Heart left ventricle (tissue), 16 donors: ENCODE results near the gene CPA3. TPM values are rescaled to one million over a fixed set of nuclear protein-coding genes. Genes with fewer than 3 reads are reported as not detected.

Experiments
- ATAC-seq, 4 donors: fragments of 200-7000 bp; cut with Tn5 transposase; one replicate each; pipeline ENCODE4 v1.9.1; 2020 to 2022; ENCODE audit warnings: moderate library complexity in 4 of 4, mild to moderate bottlenecking in 3 of 4, moderate number of reproducible peaks in 1 of 4
- DNase-seq, 5 donors: peaks; one replicate each; pipeline ENCODE4 v3.0.0-alpha.2; 2020
- H3K27ac ChIP-seq, 12 donors: fragments of 200-600 bp; sonication (generic) in 4 of 12; one replicate each; pipeline versions ENCODE4 v1.5.0 to v1.8.0; 2016 to 2022; ENCODE audit warnings: mild to moderate bottlenecking in 2 of 12
- H3K27me3 ChIP-seq, 9 donors: fragments of 200-600 bp; sonication (generic) in 2 of 9; one replicate each; pipeline versions ENCODE4 v1.5.1 to v1.8.0; 2016 to 2022; ENCODE audit warnings: mild to moderate bottlenecking in 3 of 9
- H3K36me3 ChIP-seq, 9 donors: fragments of 200-600 bp; sonication (generic) in 2 of 9; one replicate each; pipeline versions ENCODE4 v1.5.0 to v1.8.0; 2018 to 2022; ENCODE audit warnings: mild to moderate bottlenecking in 2 of 9
- H3K4me1 ChIP-seq, 12 donors: fragments of 200-600 bp; sonication (generic) in 4 of 12; one replicate each; pipeline versions ENCODE4 v1.5.0 to v1.8.0; 2016 to 2022; ENCODE audit warnings: mild to moderate bottlenecking in 3 of 12
- H3K4me3 ChIP-seq, 12 donors: fragments of 200-600 bp; sonication (generic) in 4 of 12; one replicate each; pipeline versions ENCODE4 v1.5.0 to v1.8.0; 2017 to 2022; ENCODE audit warnings: mild to moderate bottlenecking in 9 of 12, moderate library complexity in 4 of 12
- H3K9me3 ChIP-seq, 12 donors: fragments of 200-600 bp; sonication (generic) in 4 of 12; one replicate each; pipeline versions ENCODE4 v1.5.0 to v1.8.0; 2016 to 2022; ENCODE audit warnings: mild to moderate bottlenecking in 1 of 12
- POLR2A ChIP-seq, 2 donors: fragments of 450-650 bp; IDR thresholded peaks; one replicate each; pipeline ENCODE4 v1.6.1; 2017; ENCODE audit warnings: antibody characterized with exemption in 2 of 2, mild to moderate bottlenecking in 2 of 2, moderate library complexity in 2 of 2
- WGBS, 4 donors: extraction: QIAGEN DNeasy Blood & Tissue Kit in 2 of 4; methylation state at CpG; one replicate each; pipeline versions ENCODE4 v1.1.5 to v1.1.7; 2013 to 2018; 5-methylcytosine and 5-hydroxymethylcytosine counted together
- intact Hi-C, 10 donors: fragments of 100-400 bp; cut with DNase I; formaldehyde crosslinking; loops; one replicate each; pipeline versions ENCODE4 v1.11.1 to v1.14.2; 2022
- polyA plus RNA-seq, 2 donors: library from polyadenylated mRNA; stranded (reverse); fragments of 200-250 nt; gene quantifications; one replicate each; pipeline ENCODE4 v1.2.3, GENCODE V29; 2013
- total RNA-seq, 9 donors: library from RNA; depleted of rRNA in 2 of 9; stranded (reverse); fragments of >200 nt in 2 of 9; fragmentation: NEBNext Ultra II Directional in 3 of 9; extraction: Animal tissue kit (Norgen Biotek cat#: 25700) in 3 of 9; gene quantifications; one replicate each; pipeline versions ENCODE4 v1.1.0 to v1.2.4, GENCODE V29; 2016 to 2023
- TF ChIP-seq, protein P1 (sequence below), 12 donors: fragments of 200-600 bp; sonication (generic) in 4 of 12; IDR thresholded peaks; one replicate each; pipeline versions ENCODE4 v1.5.0 to v1.8.0; 2018 to 2022; ENCODE audit warnings: antibody characterized with exemption in 12 of 12, mild to moderate bottlenecking in 5 of 12
- donor health status: ischemic (EF 13 %, LVEDD 7.1; RV severe dilation, severe dysfunction).
- donor health status: healthy with polysubstance abuse.
- donor health status: DM: no; HTN: yes; CAD: no.
- donor health status: DM: no; HTN: no; CAD: no.
- donor health status: ischemic (EF 25% LVEDD 6.9; RV normal size, moderate dysfunction).
- donor health status: ischemic (EF 25% LVEDD 5.7; RV mildly dilated, moderate dysfunction).
- donor health status: healthy.
- donor health status: DM: yes; HTN: yes; CAD: no.
- donor health status: ischemic (EF 35%, LVEDD 5.7; RV mildly dilated, moderate dysfunction).
- donor health status: nonischemic (EF 11% LVEDD 7.7; RV severe dilation, severe dysfunction).
- donor health status: DM: yes; HTN: yes; CAD: no.
- donor health status: PGD.
- donor health status: ischemic (EF 29% LVEDD 5.4; RV normal size, mild dysfunction).
- donor health status: nonischemic (EF 23%, LVEDD 6.1; RV moderate dilation, normal function).

CPA3 gene
- total and polyA plus RNA-seq, 11 donors = 0.43 to 5.1 (median 0.98) TPM; not detected in 2

DNA sequence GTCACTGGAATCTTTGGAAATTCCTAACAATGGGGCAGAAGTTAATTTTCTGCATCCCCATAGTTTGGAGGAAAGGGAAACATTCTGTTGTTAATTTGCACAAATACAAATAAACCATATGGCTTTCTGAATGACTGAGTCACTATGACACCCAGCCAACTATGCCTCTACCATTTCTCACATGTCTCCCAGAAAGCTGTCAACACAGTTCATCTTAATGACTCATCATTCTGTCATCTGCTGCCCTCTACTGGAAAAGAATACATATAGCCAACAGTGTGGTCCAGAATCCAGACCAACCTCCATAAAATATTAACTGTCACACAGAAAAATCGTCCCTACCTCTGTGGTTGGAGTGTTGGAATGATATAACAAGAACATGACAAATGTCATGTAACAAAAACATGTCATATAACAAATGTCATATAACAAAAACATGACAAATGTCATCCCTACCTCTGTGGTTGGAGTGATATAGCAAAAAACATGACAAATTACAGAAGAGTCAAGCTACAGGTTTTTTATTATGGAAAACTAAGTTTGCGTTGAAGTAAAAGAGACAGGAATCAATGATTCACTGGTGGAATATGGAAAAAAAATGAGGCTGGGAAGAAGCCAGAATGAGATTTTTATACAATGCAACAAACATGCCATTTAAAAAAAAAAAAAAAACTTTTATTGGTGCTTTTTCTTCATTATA lies 78.6 kb downstream of the CPA3 start:
- H3K4me1 ChIP-seq = peaks cover 0 to 6% (median 0%) of the 10 kb centered on the region in 12 donors
- no peaks in the 10 kb centered on the region for H3K36me3 ChIP-seq
- WGBS, 4 donors = 3 to 46% (median 29%) methylated on average over 2 of the region's 2 CpGs
- intact Hi-C loops = loop anchor here in 8 of 10 donors (1.0 to 10.0 kb wide), 7 partner anchors 81 to 569 kb away; no protein-coding TSS in a partner anchor
- DNase-seq (peak in 1 of 5 donors; percentile 21), ATAC-seq (peak; percentile 70 to 93 (median 88))
- H3K9me3 ChIP-seq = no peaks in the 10 kb centered on the region
- no peak for TF ChIP-seq POLR2A (IDR thresholded peaks at IDR 0.05)
- TF ChIP-seq, protein P1, sequence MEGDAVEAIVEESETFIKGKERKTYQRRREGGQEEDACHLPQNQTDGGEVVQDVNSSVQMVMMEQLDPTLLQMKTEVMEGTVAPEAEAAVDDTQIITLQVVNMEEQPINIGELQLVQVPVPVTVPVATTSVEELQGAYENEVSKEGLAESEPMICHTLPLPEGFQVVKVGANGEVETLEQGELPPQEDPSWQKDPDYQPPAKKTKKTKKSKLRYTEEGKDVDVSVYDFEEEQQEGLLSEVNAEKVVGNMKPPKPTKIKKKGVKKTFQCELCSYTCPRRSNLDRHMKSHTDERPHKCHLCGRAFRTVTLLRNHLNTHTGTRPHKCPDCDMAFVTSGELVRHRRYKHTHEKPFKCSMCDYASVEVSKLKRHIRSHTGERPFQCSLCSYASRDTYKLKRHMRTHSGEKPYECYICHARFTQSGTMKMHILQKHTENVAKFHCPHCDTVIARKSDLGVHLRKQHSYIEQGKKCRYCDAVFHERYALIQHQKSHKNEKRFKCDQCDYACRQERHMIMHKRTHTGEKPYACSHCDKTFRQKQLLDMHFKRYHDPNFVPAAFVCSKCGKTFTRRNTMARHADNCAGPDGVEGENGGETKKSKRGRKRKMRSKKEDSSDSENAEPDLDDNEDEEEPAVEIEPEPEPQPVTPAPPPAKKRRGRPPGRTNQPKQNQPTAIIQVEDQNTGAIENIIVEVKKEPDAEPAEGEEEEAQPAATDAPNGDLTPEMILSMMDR (IDR thresholded peaks at IDR 0.05) = peak; percentile 51 to 81 (median 66)
- no peaks in the 10 kb centered on the region for H3K27me3 ChIP-seq
- H3K4me3 ChIP-seq = no peak overlapping the region
- H3K27ac ChIP-seq = no peak overlapping the region

DNA sequence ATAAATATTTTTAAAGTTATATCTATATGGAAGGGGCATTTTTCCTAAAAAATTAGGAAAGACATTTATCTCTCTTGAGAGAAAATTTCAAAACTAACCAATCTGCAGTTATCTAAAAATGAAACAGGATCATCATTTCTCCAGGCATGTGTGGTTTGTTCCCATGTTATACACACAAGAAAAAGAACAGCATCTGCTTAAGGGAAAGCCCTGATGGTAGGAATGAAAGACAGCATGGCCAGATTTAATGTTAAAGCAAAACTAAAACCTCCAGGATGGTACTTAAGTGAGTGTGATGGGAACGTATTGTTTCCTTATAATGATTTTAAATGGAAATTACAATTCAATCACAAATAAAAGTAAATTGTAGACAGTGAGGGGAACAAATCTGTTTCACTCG lies 80.0 kb downstream of the CPA3 start:
- no peaks in the 10 kb centered on the region for H3K9me3 ChIP-seq
- TF ChIP-seq, protein P1 (IDR thresholded peaks at IDR 0.05) = no peak
- TF ChIP-seq POLR2A (IDR thresholded peaks at IDR 0.05) = no peak
- ATAC-seq (no peak), DNase-seq (no peak)
- intact Hi-C loops = loop anchor here in 6 of 10 donors (2.0 to 10.0 kb wide), 4 partner anchors 84 to 570 kb away; no protein-coding TSS in a partner anchor
- H3K27me3 ChIP-seq = no peaks in the 10 kb centered on the region
- H3K36me3 ChIP-seq = no peaks in the 10 kb centered on the region
- H3K4me3 ChIP-seq = no peak overlapping the region
- no peak overlapping the region for H3K27ac ChIP-seq
- H3K4me1 ChIP-seq = peaks cover 0 to 6% (median 0%) of the 10 kb centered on the region in 12 donors
- 86 to 91% (median 87%) methylated on average over 2 of the region's 2 CpGs for WGBS, 4 donors

Other genes starting within 250 kb of the CPA3 start
- gene AGTR1, start 167.4 kb upstream of the CPA3 start, total RNA-seq = 10 to 100 TPM in 1 of 9 donors, 1 to 10 TPM in 3, under 1 TPM in 5; 0.40 to 12.6 (median 1.00) TPM
- gene AGTR1, start 167.4 kb upstream of the CPA3 start, polyA plus RNA-seq = 1 to 10 TPM; 1.5 to 1.9 TPM
- gene CPB1, start 37.5 kb upstream of the CPA3 start, total RNA-seq = 10 to 100 TPM in 1 of 9 donors, 1 to 10 TPM in 3, under 1 TPM in 1, not detected in 4; 0.67 to 27.7 (median 2.1) TPM
- under 1 TPM in 1 of 2 donors, not detected in 1; 0.08 TPM for gene CPB1, start 37.5 kb upstream of the CPA3 start, polyA plus RNA-seq
- gene GYG1, start 126.2 kb downstream of the CPA3 start, total RNA-seq = 100 to 1,000 TPM in 7 of 9 donors, 10 to 100 TPM in 2; 78.2 to 190 (median 144) TPM
- 100 to 1,000 TPM; 112 to 313 TPM for gene GYG1, start 126.2 kb downstream of the CPA3 start, polyA plus RNA-seq
- gene HLTF, start 221.2 kb downstream of the CPA3 start, total RNA-seq = 10 to 100 TPM; 12.3 to 39.4 (median 22.0) TPM
- 1 to 10 TPM; 4.0 to 9.1 TPM for gene HLTF, start 221.2 kb downstream of the CPA3 start, polyA plus RNA-seq